Sigmoid colon (tissue), 7 donors: ENCODE measurements around the gene EIF4H. TPM values are rescaled to one million over a fixed set of nuclear protein-coding genes. Genes with fewer than 3 reads are reported as not detected.

ENCODE experiments used
- DNase-seq: peaks from one replicate; pipeline ENCODE4 v3.0.0-alpha.2; 2019
- H3K27ac ChIP-seq, 4 donors: fragments of 200-600 bp; sonication (generic); one replicate each; pipeline ENCODE4 v1.5.1; 2016 to 2019; ENCODE audit warnings: mild to moderate bottlenecking in 1 of 4
- H3K27me3 ChIP-seq, 3 donors: fragments of 200-600 bp; sonication (generic); one replicate each; pipeline ENCODE4 v1.5.1; 2019; ENCODE audit warnings: mild to moderate bottlenecking in 1 of 3
- H3K36me3 ChIP-seq, 4 donors: fragments of 200-600 bp; sonication (generic); one replicate each; pipeline ENCODE4 v1.5.1; 2016 to 2019
- H3K4me1 ChIP-seq, 4 donors: fragments of 200-600 bp; sonication (generic); one replicate each; pipeline ENCODE4 v1.5.1; 2017 to 2019
- H3K4me3 ChIP-seq, 4 donors: fragments of 200-600 bp; sonication (generic); one replicate each; pipeline ENCODE4 v1.5.1; 2017 to 2019; ENCODE audit warnings: mild to moderate bottlenecking in 2 of 4, moderate library complexity in 1 of 4
- H3K9me3 ChIP-seq, 4 donors: fragments of 200-600 bp in 3 of 4; sonication (generic) in 3 of 4; one replicate each; pipeline versions ENCODE4 v1.5.1 to v1.6.1; 2013 to 2019
- CTCF ChIP-seq, 4 experiments: fragments of 450-650 bp in 3 of 4; fragments of 200-600 bp in 1 of 4; IDR thresholded peaks; one replicate each; pipeline ENCODE4 v1.5.1; 2016 to 2019; ENCODE audit warnings: antibody characterized with exemption in 4 of 4, mild to moderate bottlenecking in 3 of 4, moderate library complexity in 2 of 4
- EP300 ChIP-seq, 4 donors: sonication (generic); formaldehyde crosslinking; IDR thresholded peaks; one replicate each; pipeline ENCODE4 v1.6.1; 2017; ENCODE audit warnings: antibody characterized with exemption in 4 of 4
- POLR2A ChIP-seq, 2 donors: fragments of 450-650 bp; IDR thresholded peaks; one replicate each; pipeline ENCODE4 v1.6.1; 2016; ENCODE audit warnings: antibody characterized with exemption in 2 of 2, mild to moderate bottlenecking in 2 of 2, moderate library complexity in 2 of 2
- POLR2AphosphoS5 ChIP-seq, 4 donors: sonication (generic); formaldehyde crosslinking; IDR thresholded peaks; one replicate each; pipeline ENCODE4 v1.6.1; 2017; ENCODE audit warnings: antibody characterized with exemption in 4 of 4
- WGBS, 2 donors: extraction: QIAGEN DNeasy Blood & Tissue Kit; methylation state at CpG; one replicate each; pipeline ENCODE4 v1.1.7; 2013; 5-methylcytosine and 5-hydroxymethylcytosine counted together
- intact Hi-C: fragments of 100-400 bp; cut with DNase I; formaldehyde crosslinking; loops from one replicate; pipeline ENCODE4 v1.15.1; 2023
- polyA plus RNA-seq, 3 donors: library from polyadenylated mRNA; stranded (reverse); fragments of 200-250 nt; gene quantifications; one replicate each; pipeline ENCODE4 v1.2.3, GENCODE V29; 2013
- small RNA-seq, 3 donors: library from RNA; depleted of rRNA; stranded (forward); fragments of <200 nt; gene quantifications; one replicate each; pipeline ENCODE3, GENCODE V24; 2016
- total RNA-seq, 4 donors: library from RNA; depleted of rRNA; stranded (reverse); fragments of >200 nt; gene quantifications; one replicate each; pipeline ENCODE4 v1.1.0, GENCODE V29; 2016
- donor health status: healthy with polysubstance abuse.
- donor health status: Bipolar disorder and iron deficiency.
- donor health status: healthy.

Gene EIF4H
- total and polyA plus RNA-seq, 7 donors, result 196 to 274 (median 224) TPM

GRCh38 chr7:74235518-74236268 lies 61.5 kb downstream of the EIF4H start:
- no peaks in the 10 kb centered on the region for H3K27me3 ChIP-seq
- no peak for TF ChIP-seq POLR2A (IDR thresholded peaks at IDR 0.05)
- no peak for TF ChIP-seq CTCF (IDR thresholded peaks at IDR 0.05)
- TF ChIP-seq EP300 (IDR thresholded peaks at IDR 0.05), result no peak
- H3K36me3 ChIP-seq, result peaks cover 23 to 93% (median 33%) of the 10 kb centered on the region in 4 donors
- intact Hi-C loops, result no loop called here
- H3K27ac ChIP-seq, result no peak overlapping the region
- 84 to 87% methylated on average over 8 of the region's 8 CpGs for WGBS, 2 donors
- no peaks in the 10 kb centered on the region for H3K9me3 ChIP-seq
- no peak for DNase-seq
- H3K4me3 ChIP-seq, result no peak overlapping the region
- no peaks in the 10 kb centered on the region for H3K4me1 ChIP-seq

- DNase-seq, result no peak
- Histone ChIP-seq H3K4me3 (no peak overlapping the region), H3K36me3 (peaks cover 23 to 93% (median 39%) of the 10 kb centered on the region in 4 donors), H3K9me3 (no peaks in the 10 kb centered on the region), H3K4me1 (no peaks in the 10 kb centered on the region), H3K27ac (no peak overlapping the region), H3K27me3 (no peaks in the 10 kb centered on the region)
- no peak for TF ChIP-seq POLR2A (IDR thresholded peaks at IDR 0.05)
- TF ChIP-seq POLR2AphosphoS5 (IDR thresholded peaks at IDR 0.05), result no peak
- no peak for TF ChIP-seq CTCF (IDR thresholded peaks at IDR 0.05)
- no peak for TF ChIP-seq EP300 (IDR thresholded peaks at IDR 0.05)
- 88% methylated on average over 3 of the region's 3 CpGs for WGBS, 2 donors
- intact Hi-C loops, result no loop called here
These were observed 62.1 kb downstream of the EIF4H start for GRCh38 chr7:74236284-74236683.

GRCh38 chr7:74240482-74240881 lies 66.3 kb downstream of the EIF4H start:
- 73 to 94% methylated on average over 4 of the region's 4 CpGs for WGBS, 2 donors
- no peak for TF ChIP-seq POLR2AphosphoS5 (IDR thresholded peaks at IDR 0.05)
- TF ChIP-seq CTCF (IDR thresholded peaks at IDR 0.05), result no peak
- no peak for TF ChIP-seq EP300 (IDR thresholded peaks at IDR 0.05)
- TF ChIP-seq POLR2A (IDR thresholded peaks at IDR 0.05), result no peak
- Histone ChIP-seq H3K4me1 (no peaks in the 10 kb centered on the region), H3K9me3 (no peaks in the 10 kb centered on the region), H3K27ac (no peak overlapping the region), H3K4me3 (no peak overlapping the region), H3K27me3 (no peaks in the 10 kb centered on the region), H3K36me3 (peaks cover 9 to 97% (median 40%) of the 10 kb centered on the region in 4 donors)
- intact Hi-C loops, result no loop called here
- DNase-seq, result no peak

- Histone ChIP-seq H3K36me3 (peaks cover 9 to 92% (median 40%) of the 10 kb centered on the region in 4 donors), H3K4me3 (no peak overlapping the region), H3K27ac (no peak overlapping the region), H3K9me3 (no peaks in the 10 kb centered on the region), H3K27me3 (no peaks in the 10 kb centered on the region), H3K4me1 (no peaks in the 10 kb centered on the region)
- no peak for DNase-seq
- intact Hi-C loops, result no loop called here
- WGBS, 2 donors, result 79 to 94% methylated on average over 6 of the region's 6 CpGs
- TF ChIP-seq EP300 (IDR thresholded peaks at IDR 0.05) (no peak), POLR2AphosphoS5 (IDR thresholded peaks at IDR 0.05) (no peak), POLR2A (IDR thresholded peaks at IDR 0.05) (no peak), CTCF (IDR thresholded peaks at IDR 0.05) (no peak)
These were observed 67.9 kb downstream of the EIF4H start for GRCh38 chr7:74242122-74242443.

- no peaks in the 10 kb centered on the region for H3K4me1 ChIP-seq
- no peak overlapping the region for H3K4me3 ChIP-seq
- intact Hi-C loops, result no loop called here
- peaks cover 7 to 92% (median 34%) of the 10 kb centered on the region in 4 donors for H3K36me3 ChIP-seq
- no peaks in the 10 kb centered on the region for H3K9me3 ChIP-seq
- TF ChIP-seq POLR2AphosphoS5 (IDR thresholded peaks at IDR 0.05) (no peak), EP300 (IDR thresholded peaks at IDR 0.05) (no peak)
- DNase-seq, result no peak
- 28 to 71% methylated on average over 4 of the region's 4 CpGs for WGBS, 2 donors
- no peak overlapping the region for H3K27ac ChIP-seq
- no peaks in the 10 kb centered on the region for H3K27me3 ChIP-seq
These were observed 72.3 kb downstream of the EIF4H start for GRCh38 chr7:74246497-74246896.

Small RNAs within 50 kb of the gene (small RNA-seq; reads per million reads assigned to genes)
- 0 reads per million in 3 donors for gene MIR590

Other genes starting within 250 kb of the EIF4H start
- gene ELN, start 146.2 kb upstream of the EIF4H start, total RNA-seq, result 100 to 1,000 TPM in 1 of 4 donors, 10 to 100 TPM in 3; 13.3 to 174 (median 36.4) TPM
- gene ELN, start 146.2 kb upstream of the EIF4H start, polyA plus RNA-seq, result 10 to 100 TPM in 1 of 3 donors, 1 to 10 TPM in 2; 2.5 to 41.2 (median 6.6) TPM
- 10 to 100 TPM in 1 of 4 donors, 1 to 10 TPM in 3; 4.6 to 15.0 (median 6.5) TPM for gene LIMK1, start 90.6 kb upstream of the EIF4H start, total RNA-seq
- gene LIMK1, start 90.6 kb upstream of the EIF4H start, polyA plus RNA-seq, result 10 to 100 TPM in 1 of 3 donors, 1 to 10 TPM in 2; 9.6 to 16.3 (median 9.7) TPM
- gene LAT2, start 35.6 kb downstream of the EIF4H start, total RNA-seq, result 10 to 100 TPM in 1 of 4 donors, 1 to 10 TPM in 3; 2.5 to 13.0 (median 4.4) TPM
- gene LAT2, start 35.6 kb downstream of the EIF4H start, polyA plus RNA-seq, result 10 to 100 TPM in 2 of 3 donors, 1 to 10 TPM in 1; 4.8 to 31.1 (median 16.2) TPM
- gene RFC2, start 80.0 kb downstream of the EIF4H start, total RNA-seq, result 10 to 100 TPM in 3 of 4 donors, 1 to 10 TPM in 1; 3.3 to 17.8 (median 14.8) TPM
- 10 to 100 TPM; 18.0 to 30.0 (median 22.2) TPM for gene RFC2, start 80.0 kb downstream of the EIF4H start, polyA plus RNA-seq
- gene CLIP2, start 115.1 kb downstream of the EIF4H start, total RNA-seq, result 10 to 100 TPM; 20.7 to 35.5 (median 22.3) TPM
- gene CLIP2, start 115.1 kb downstream of the EIF4H start, polyA plus RNA-seq, result 10 to 100 TPM; 23.4 to 56.4 (median 40.2) TPM